ENCODE results near the gene TJAP1.
A peak's percentile ranks its signal among the peaks of the same experiment; 100 is the strongest.
"Not testable (repeated sequence)": the region's sequence is repeated elsewhere in the genome, so short reads cannot be mapped to it uniquely, and the experiment has no call there.

Gene TJAP1

GRCh38 chr6:43444582-43444981 is 32.8 kb upstream of the TJAP1 start:
- Mint-ChIP-seq H3K9me3 (no peaks in the 10 kb centered on the region), H3K27me3 (no peaks in the 10 kb centered on the region), H3K4me1 (ENCODE audit: low read depth) (no peaks in the 10 kb centered on the region), H3K4me3 (no peak overlapping the region), H3K27ac (no peak overlapping the region), H3K36me3 (ENCODE audit: low read depth) (peaks cover 90% of the 10 kb centered on the region)
- DNase-seq, result no peak

DNA sequence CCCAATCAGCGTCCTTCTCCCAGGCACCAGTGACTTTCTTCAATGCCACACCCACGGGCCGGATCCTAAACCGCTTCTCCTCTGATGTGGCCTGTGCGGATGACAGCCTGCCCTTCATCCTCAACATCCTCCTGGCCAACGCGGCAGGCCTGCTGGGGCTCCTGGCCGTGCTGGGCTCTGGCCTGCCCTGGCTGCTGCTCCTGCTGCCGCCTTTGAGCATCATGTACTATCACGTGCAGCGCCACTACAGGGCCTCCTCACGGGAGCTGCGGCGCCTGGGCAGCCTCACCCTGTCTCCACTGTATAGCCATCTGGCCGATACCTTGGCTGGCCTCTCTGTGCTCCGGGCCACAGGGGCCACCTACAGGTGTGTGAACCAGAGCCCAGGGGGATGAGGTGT is 31.8 kb upstream of the TJAP1 start:
- no peak for DNase-seq
- H3K27me3 Mint-ChIP-seq, result no peaks in the 10 kb centered on the region
- H3K4me3 Mint-ChIP-seq, result no peak overlapping the region
- no peaks in the 10 kb centered on the region for H3K9me3 Mint-ChIP-seq
- no peak overlapping the region for H3K27ac Mint-ChIP-seq
- H3K4me1 Mint-ChIP-seq (ENCODE audit: low read depth), result no peaks in the 10 kb centered on the region
- H3K36me3 Mint-ChIP-seq (ENCODE audit: low read depth), result peaks cover 93% of the 10 kb centered on the region

DNA sequence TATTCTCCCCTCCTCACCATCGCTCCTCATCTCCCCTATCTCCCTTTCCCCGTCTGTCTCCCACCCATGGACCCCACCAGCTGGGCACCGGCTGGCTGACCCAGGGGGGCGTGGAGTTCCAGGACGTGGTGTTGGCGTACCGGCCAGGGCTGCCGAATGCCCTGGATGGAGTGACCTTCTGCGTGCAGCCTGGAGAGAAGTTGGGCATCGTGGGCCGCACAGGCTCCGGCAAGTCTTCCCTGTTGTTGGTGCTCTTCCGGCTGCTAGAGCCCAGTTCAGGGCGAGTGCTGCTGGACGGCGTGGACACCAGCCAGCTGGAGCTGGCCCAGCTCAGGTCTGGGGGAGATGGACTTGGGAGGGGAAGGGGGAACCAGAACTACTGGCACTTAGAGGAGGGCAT is 29.8 kb upstream of the TJAP1 start:
- no peaks in the 10 kb centered on the region for H3K4me1 Mint-ChIP-seq (ENCODE audit: low read depth)
- no peaks in the 10 kb centered on the region for H3K27me3 Mint-ChIP-seq
- H3K27ac Mint-ChIP-seq, result no peak overlapping the region
- H3K4me3 Mint-ChIP-seq, result no peak overlapping the region
- H3K9me3 Mint-ChIP-seq, result no peaks in the 10 kb centered on the region
- peaks cover 94% of the 10 kb centered on the region for H3K36me3 Mint-ChIP-seq (ENCODE audit: low read depth)
- no peak for DNase-seq

GRCh38 chr6:43448916-43449315 is 28.5 kb upstream of the TJAP1 start:
- Mint-ChIP-seq H3K36me3 (ENCODE audit: low read depth) (peaks cover 90% of the 10 kb centered on the region), H3K4me1 (ENCODE audit: low read depth) (no peaks in the 10 kb centered on the region), H3K27me3 (no peaks in the 10 kb centered on the region), H3K27ac (peak overlapping the region; percentile 23), H3K9me3 (no peaks in the 10 kb centered on the region), H3K4me3 (no peak overlapping the region)
- no peak for DNase-seq

DNA sequence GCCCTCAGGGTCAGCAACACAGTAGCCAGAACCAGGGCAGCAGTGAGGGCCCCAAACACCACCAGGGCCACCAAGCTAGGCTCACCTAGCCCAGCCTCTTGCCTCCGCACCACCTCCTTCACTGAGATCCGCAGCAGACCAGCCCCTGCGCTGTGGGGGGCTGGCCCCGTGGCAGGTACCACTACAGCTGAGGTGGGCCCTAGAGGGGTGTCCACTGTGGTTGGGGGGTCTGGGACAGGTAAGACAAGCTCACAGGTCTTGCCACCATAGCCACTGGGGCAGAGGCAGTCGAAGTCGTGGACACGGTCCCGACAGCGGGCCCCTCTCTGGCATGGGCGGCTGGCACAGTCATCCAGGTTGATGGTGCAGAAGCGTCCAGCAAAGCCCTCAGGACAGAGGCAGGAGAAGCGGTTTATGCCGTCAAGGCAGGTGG is 26.7 kb upstream of the TJAP1 start:
- Mint-ChIP-seq H3K4me3 (no peak overlapping the region), H3K27ac (no peak overlapping the region), H3K27me3 (peaks cover 1% of the 10 kb centered on the region), H3K36me3 (ENCODE audit: low read depth) (peaks cover 72% of the 10 kb centered on the region), H3K4me1 (ENCODE audit: low read depth) (peaks cover 7% of the 10 kb centered on the region), H3K9me3 (no peaks in the 10 kb centered on the region)
- DNase-seq, result no peak

DNA sequence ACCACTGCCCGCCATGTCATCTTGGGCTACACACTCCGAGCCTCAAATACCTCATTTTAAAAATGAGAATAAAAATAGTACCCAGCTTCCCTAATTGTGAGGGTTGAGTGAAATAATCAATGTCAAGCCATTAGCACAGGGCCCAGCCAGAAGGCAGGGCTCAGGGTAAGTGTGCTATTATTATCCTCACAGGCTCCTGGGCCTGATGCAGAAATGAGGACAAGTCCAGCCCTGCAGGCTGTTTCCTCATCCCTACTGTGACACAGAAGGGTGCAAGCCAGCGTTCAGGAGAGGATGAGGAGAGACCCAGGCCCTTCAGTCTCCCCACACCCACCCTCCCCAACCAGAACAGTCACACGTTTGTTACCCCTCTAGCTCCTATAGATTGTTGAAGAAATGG is 26.0 kb upstream of the TJAP1 start:
- Mint-ChIP-seq H3K36me3 (ENCODE audit: low read depth) (peaks cover 66% of the 10 kb centered on the region), H3K27me3 (peaks cover 7% of the 10 kb centered on the region), H3K9me3 (no peaks in the 10 kb centered on the region), H3K4me1 (ENCODE audit: low read depth) (peaks cover 13% of the 10 kb centered on the region), H3K27ac (no peak overlapping the region), H3K4me3 (no peak overlapping the region)
- no peak for DNase-seq

DNA sequence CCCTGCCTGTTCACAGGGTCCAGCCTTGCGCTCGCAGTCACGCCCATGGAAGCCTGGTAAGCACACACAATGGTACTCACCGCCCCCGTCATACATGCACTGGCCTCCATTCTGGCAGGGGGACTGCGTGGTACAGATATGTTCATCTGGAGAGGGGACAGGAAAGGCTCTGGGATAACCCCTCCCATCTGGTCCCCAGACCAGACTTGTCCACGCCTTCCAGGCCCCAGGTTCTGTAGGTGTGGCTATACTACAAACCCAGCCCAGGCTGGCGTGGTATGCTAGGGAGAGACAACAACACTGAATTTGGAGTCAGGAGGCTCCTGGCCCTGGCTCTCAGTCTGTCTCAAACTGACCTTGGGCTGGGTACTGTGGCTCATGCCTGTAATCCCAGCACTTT is 25.4 kb upstream of the TJAP1 start:
- peaks cover 15% of the 10 kb centered on the region for H3K4me1 Mint-ChIP-seq (ENCODE audit: low read depth)
- H3K4me3 Mint-ChIP-seq, result no peak overlapping the region
- H3K36me3 Mint-ChIP-seq (ENCODE audit: low read depth), result peaks cover 62% of the 10 kb centered on the region
- no peaks in the 10 kb centered on the region for H3K9me3 Mint-ChIP-seq
- H3K27me3 Mint-ChIP-seq, result peaks cover 11% of the 10 kb centered on the region
- no peak overlapping the region for H3K27ac Mint-ChIP-seq
- no peak for DNase-seq

DNA sequence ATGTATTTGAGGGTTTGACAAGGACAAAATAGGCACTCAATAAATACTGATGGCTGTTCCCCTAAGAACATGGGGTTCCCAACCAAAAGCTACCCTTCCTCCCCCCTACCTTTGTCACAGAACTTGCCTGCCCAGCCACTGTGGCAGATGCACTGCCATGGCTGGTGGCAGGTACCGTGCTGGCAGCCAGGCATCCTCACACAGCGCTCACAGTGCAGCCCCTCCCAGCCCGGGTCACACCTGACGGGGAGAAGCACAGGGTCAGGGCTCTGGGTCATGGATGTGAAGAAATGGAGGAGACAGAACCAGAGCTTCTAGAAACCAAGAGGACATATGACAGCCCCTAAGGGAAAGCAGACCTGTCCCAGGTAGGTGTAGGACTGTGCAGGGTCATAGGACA is 24.5 kb upstream of the TJAP1 start:
- Mint-ChIP-seq H3K27ac (no peak overlapping the region), H3K4me3 (no peak overlapping the region), H3K4me1 (ENCODE audit: low read depth) (peaks cover 15% of the 10 kb centered on the region), H3K27me3 (peaks cover 12% of the 10 kb centered on the region), H3K36me3 (ENCODE audit: low read depth) (peaks cover 52% of the 10 kb centered on the region), H3K9me3 (no peaks in the 10 kb centered on the region)
- DNase-seq, result no peak

- no peak for DNase-seq
- H3K27me3 Mint-ChIP-seq, result peaks cover 12% of the 10 kb centered on the region
- H3K36me3 Mint-ChIP-seq (ENCODE audit: low read depth), result peaks cover 43% of the 10 kb centered on the region
- no peaks in the 10 kb centered on the region for H3K9me3 Mint-ChIP-seq
- H3K4me3 Mint-ChIP-seq, result peak overlapping the region; percentile 72
- no peak overlapping the region for H3K27ac Mint-ChIP-seq
- H3K4me1 Mint-ChIP-seq (ENCODE audit: low read depth), result peaks cover 15% of the 10 kb centered on the region
Measured at GRCh38 chr6:43453831-43454230, 23.5 kb upstream of the TJAP1 start.

GRCh38 chr6:43454290-43454695 is 23.1 kb upstream of the TJAP1 start:
- Mint-ChIP-seq H3K36me3 (ENCODE audit: low read depth) (peaks cover 39% of the 10 kb centered on the region), H3K27ac (peak overlapping the region; percentile 9)

DNA sequence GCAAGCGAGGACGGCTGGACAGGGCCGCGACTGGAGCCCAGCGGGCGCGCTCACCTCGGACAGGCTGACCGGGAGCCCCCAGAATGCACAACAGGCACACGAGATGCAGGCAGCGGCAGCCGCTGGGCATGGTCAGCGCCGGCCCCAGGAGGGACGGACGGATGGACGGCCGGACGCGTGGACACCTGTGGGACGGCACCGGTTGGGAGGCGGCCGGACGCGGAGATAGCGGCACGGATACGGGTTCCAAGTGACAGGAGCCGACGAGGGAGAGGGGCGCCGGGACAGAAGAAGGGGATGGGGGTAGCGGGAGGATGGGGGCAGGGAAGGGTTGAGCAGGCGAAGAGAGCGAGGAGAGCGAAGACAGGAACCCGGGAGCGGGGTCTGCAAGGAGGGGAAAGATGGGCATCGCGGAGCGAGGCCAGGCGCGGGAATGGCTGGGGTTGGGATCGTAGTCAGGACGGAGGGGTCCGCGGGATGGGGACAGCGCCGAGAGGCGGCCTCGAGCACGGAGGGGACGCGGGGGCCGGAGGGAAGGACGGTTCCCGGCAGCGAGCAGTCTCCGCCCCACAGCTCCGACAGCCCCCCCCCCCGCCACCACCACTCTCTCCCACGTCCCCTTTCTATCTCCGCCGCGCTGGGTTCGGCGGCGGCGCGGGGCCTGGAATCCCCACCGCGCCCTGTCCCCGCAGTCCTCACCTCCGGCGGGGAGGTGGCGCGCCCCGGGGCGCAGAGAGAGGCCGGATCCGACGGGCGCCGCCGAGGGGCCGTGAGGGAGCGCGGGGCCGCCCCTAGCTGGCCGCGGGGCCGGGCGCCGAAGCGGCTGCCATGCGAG is 22.5 kb upstream of the TJAP1 start:
- peak; percentile 71 for DNase-seq
- peaks cover 15% of the 10 kb centered on the region for H3K4me1 Mint-ChIP-seq (ENCODE audit: low read depth)
- no peaks in the 10 kb centered on the region for H3K9me3 Mint-ChIP-seq
- peaks cover 12% of the 10 kb centered on the region for H3K27me3 Mint-ChIP-seq
- H3K27ac Mint-ChIP-seq, result no peak overlapping the region
- peak overlapping the region; percentile 72 for H3K4me3 Mint-ChIP-seq
- H3K36me3 Mint-ChIP-seq (ENCODE audit: low read depth), result peaks cover 32% of the 10 kb centered on the region

More at GRCh38 chr6:43454290-43454695, 23.1 kb upstream of the TJAP1 start:
- DNase-seq, result peak; percentile 82
- Mint-ChIP-seq H3K27me3 (peaks cover 12% of the 10 kb centered on the region), H3K4me3 (peak overlapping the region; percentile 72), H3K9me3 (no peaks in the 10 kb centered on the region), H3K4me1 (ENCODE audit: low read depth) (peaks cover 15% of the 10 kb centered on the region)

GRCh38 chr6:43455531-43456428 is 21.6 kb upstream of the TJAP1 start, which contains the start of gene DLK2:
TSS of gene DLK2 (minus strand) at chr6:43455548. CDS start at chr6:43454825, 723 bp downstream.
- Mint-ChIP-seq H3K27ac (peak within 1 kb of the TSS; percentile 38), H3K4me3 (peak within 1 kb of the TSS; percentile 78), H3K9me3 (no peaks in the 10 kb centered on the region), H3K4me1 (ENCODE audit: low read depth) (peaks cover 15% of the 10 kb centered on the region), H3K27me3 (peaks cover 12% of the 10 kb centered on the region), H3K36me3 (ENCODE audit: low read depth) (peaks cover 24% of the 10 kb centered on the region)
- DNase-seq, result peak; percentile 70

GRCh38 chr6:43457643-43458042 is 19.7 kb upstream of the TJAP1 start:
- no peak overlapping the region for H3K4me3 Mint-ChIP-seq
- no peak for DNase-seq

DNA sequence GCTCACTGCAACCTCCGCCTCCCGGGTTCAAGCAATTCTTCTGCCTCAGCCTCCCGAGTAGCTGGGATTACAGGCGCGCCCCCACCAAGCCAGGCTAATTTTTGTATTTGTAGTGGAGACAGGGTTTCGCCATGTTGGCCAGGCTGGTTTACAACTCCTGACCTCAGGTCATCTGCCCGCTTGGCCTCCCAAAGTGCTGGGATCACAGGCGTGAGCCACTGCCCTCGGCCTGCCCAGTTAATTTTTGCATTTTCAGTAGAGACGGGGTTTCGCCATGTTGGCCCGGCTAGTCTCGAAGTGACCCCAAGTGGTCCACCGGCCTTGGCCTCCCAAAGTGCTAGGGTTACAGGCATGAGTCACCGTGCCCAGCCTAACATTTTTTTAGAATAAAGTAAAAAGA is 19.2 kb upstream of the TJAP1 start:
- H3K27me3 Mint-ChIP-seq, result peaks cover 18% of the 10 kb centered on the region
- H3K9me3 Mint-ChIP-seq; H3K27ac Mint-ChIP-seq; H3K4me3 Mint-ChIP-seq; DNase-seq; H3K36me3 Mint-ChIP-seq (ENCODE audit: low read depth): not testable (repeated sequence)
- H3K4me1 Mint-ChIP-seq (ENCODE audit: low read depth), result peaks cover 15% of the 10 kb centered on the region

More at GRCh38 chr6:43457643-43458042, 19.7 kb upstream of the TJAP1 start:
- Mint-ChIP-seq H3K27ac (no peak overlapping the region), H3K27me3 (peaks cover 15% of the 10 kb centered on the region), H3K4me1 (ENCODE audit: low read depth) (peaks cover 15% of the 10 kb centered on the region), H3K9me3 (no peaks in the 10 kb centered on the region), H3K36me3 (ENCODE audit: low read depth) (peaks cover 9% of the 10 kb centered on the region)
